Lower lobe of right lung (tissue), 2 donors: ENCODE data around the gene SEC63. TPM values are rescaled to one million over a fixed set of nuclear protein-coding genes. Genes with fewer than 3 reads are reported as not detected.
"Not testable (repeated sequence)": the region's sequence is repeated elsewhere in the genome, so short reads cannot be mapped to it uniquely, and the experiment has no call there.

Experiments
- ATAC-seq, 2 donors: fragments of 200-7000 bp; cut with Tn5 transposase; one replicate each; pipeline ENCODE4 v1.9.1; 2020 to 2022; ENCODE audit warnings: mild to moderate bottlenecking in 2 of 2, moderate library complexity in 2 of 2
- DNase-seq: peaks from one replicate; pipeline ENCODE4 v3.0.0-alpha.2; 2020
- H3K27ac ChIP-seq: fragments of 200-600 bp; one replicate; pipeline ENCODE4 v1.8.0; 2022
- H3K27me3 ChIP-seq: fragments of 200-600 bp; one replicate; pipeline ENCODE4 v1.8.0; 2022; ENCODE audit warnings: low read depth
- H3K36me3 ChIP-seq: fragments of 200-600 bp; one replicate; pipeline ENCODE4 v1.8.0; 2022; ENCODE audit warnings: mild to moderate bottlenecking
- H3K4me1 ChIP-seq: fragments of 200-600 bp; one replicate; pipeline ENCODE4 v1.8.0; 2022
- H3K4me3 ChIP-seq: fragments of 200-600 bp; one replicate; pipeline ENCODE4 v1.8.0; 2022; ENCODE audit warnings: mild to moderate bottlenecking
- H3K9me3 ChIP-seq: fragments of 200-600 bp; one replicate; pipeline ENCODE4 v1.8.0; 2022
- intact Hi-C: fragments of 100-400 bp; cut with DNase I; formaldehyde crosslinking; loops from one replicate; pipeline ENCODE4 v1.11.0; 2022
- total RNA-seq: library from RNA; stranded (reverse); fragmentation: NEBNext Ultra II Directional; extraction: Animal tissue kit (Norgen Biotek cat#: 25700); gene quantifications from one replicate; pipeline ENCODE4 v1.2.1, GENCODE V29; 2021
- TF ChIP-seq, protein P1 (sequence below): fragments of 200-600 bp; IDR thresholded peaks from one replicate; pipeline ENCODE4 v1.8.0; 2022; ENCODE audit warnings: antibody characterized with exemption, mild to moderate bottlenecking
- donor health status: DM: no; HTN: yes; CAD: no; lungs with severe emphysema.

Gene SEC63
- total RNA-seq, 1 donor from 2014 or later, result 96.5 TPM

DNA sequence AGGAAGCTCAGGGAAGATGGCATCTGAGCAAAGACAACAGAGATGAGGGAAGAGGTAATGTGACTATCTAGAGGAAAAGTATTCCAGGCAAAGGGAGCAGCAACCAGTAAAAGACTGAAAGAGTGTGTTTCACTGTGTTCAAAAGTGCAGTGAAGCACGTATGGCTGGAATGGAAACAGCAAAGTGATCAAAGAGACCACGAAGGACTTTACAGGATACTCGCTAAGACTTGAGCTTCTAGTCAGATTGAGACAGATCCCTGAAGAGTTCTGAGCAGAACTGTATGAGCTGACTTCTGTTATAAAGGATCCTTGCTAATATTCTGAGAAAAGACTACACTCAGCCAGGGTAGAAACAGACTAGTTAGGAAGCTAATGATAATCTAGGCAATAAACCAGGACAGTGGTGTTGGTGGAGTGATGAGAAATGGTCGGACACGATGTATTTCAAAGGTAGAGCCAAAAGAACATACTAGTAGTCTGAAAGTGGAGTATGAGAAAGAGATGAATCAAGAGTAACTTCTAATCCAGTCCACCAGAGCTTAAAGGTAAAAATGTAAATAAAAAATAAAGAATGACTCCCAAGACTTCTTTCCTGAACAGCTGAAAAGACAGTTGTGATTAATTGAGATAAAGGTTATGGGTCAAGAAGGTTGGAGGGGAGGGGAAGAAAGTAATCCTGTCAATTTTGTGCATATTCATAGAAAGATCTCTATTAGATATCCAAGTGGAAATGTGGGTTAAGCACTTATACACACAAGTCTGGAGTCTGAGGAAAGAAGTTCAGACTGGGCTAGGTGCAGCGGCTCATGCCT is 14.2 kb downstream of the SEC63 start:
- Histone ChIP-seq H3K27me3 (no peaks in the 10 kb centered on the region), H3K27ac (no peak overlapping the region), H3K36me3 (no peaks in the 10 kb centered on the region), H3K9me3 (no peaks in the 10 kb centered on the region), H3K4me1 (peaks cover 41% of the 10 kb centered on the region), H3K4me3 (no peak overlapping the region)
- ATAC-seq (no peak), DNase-seq (no peak)
- intact Hi-C loops, result no loop called here
- TF ChIP-seq, protein P1, sequence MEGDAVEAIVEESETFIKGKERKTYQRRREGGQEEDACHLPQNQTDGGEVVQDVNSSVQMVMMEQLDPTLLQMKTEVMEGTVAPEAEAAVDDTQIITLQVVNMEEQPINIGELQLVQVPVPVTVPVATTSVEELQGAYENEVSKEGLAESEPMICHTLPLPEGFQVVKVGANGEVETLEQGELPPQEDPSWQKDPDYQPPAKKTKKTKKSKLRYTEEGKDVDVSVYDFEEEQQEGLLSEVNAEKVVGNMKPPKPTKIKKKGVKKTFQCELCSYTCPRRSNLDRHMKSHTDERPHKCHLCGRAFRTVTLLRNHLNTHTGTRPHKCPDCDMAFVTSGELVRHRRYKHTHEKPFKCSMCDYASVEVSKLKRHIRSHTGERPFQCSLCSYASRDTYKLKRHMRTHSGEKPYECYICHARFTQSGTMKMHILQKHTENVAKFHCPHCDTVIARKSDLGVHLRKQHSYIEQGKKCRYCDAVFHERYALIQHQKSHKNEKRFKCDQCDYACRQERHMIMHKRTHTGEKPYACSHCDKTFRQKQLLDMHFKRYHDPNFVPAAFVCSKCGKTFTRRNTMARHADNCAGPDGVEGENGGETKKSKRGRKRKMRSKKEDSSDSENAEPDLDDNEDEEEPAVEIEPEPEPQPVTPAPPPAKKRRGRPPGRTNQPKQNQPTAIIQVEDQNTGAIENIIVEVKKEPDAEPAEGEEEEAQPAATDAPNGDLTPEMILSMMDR, result no peak

DNA sequence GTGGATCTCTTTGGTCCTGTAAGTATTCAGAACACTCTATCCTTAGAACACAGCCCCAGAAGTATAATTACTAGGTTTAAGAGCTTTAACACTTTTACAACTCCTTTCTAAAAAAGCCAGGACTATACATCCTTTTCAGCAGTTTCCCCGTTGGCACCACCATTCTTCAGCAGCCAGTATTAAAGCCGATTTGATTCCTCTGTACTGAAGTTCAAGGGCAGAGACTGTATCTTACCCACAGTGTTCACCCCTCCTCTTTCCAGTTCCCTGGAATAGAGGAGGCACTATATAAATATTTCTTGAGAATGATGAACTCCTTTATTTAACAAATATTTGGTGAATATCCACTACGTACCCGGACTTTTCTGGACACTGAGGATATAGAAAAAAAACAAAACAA is 15.9 kb downstream of the SEC63 start:
- no peaks in the 10 kb centered on the region for H3K27me3 ChIP-seq
- no peaks in the 10 kb centered on the region for H3K36me3 ChIP-seq
- TF ChIP-seq, protein P1, result no peak
- intact Hi-C loops, result no loop called here
- no peak for ATAC-seq
- no peaks in the 10 kb centered on the region for H3K9me3 ChIP-seq
- H3K4me3 ChIP-seq, result no peak overlapping the region
- peaks cover 45% of the 10 kb centered on the region for H3K4me1 ChIP-seq
- DNase-seq, result no peak
- no peak overlapping the region for H3K27ac ChIP-seq

DNA sequence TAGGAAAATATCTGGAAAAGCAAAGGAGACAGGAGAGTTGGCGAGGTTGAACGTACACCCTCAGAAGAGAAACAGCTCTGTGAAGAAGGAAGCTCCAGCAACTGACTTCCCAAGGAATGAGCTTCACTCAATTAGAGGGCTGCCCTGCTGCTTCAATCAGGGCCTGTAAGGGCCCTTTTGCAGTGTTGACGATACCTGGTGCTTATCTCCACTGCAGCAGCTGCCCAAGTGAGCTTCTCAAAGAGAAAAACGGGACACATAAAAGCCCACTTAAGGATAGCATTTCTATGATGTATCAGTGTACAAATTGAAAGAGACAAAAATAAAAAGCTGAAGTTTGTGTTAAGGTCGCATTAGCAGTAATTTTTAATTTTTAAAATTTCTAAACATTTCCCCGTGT is 16.4 kb downstream of the SEC63 start:
- TF ChIP-seq, protein P1, result no peak
- intact Hi-C loops, result no loop called here
- Histone ChIP-seq H3K27ac (no peak overlapping the region), H3K4me1 (peaks cover 45% of the 10 kb centered on the region), H3K9me3 (no peaks in the 10 kb centered on the region), H3K4me3 (no peak overlapping the region), H3K27me3 (no peaks in the 10 kb centered on the region), H3K36me3 (no peaks in the 10 kb centered on the region)
- DNase-seq, result no peak
- ATAC-seq, result peak in 1 of 2 donors; percentile 71

DNA sequence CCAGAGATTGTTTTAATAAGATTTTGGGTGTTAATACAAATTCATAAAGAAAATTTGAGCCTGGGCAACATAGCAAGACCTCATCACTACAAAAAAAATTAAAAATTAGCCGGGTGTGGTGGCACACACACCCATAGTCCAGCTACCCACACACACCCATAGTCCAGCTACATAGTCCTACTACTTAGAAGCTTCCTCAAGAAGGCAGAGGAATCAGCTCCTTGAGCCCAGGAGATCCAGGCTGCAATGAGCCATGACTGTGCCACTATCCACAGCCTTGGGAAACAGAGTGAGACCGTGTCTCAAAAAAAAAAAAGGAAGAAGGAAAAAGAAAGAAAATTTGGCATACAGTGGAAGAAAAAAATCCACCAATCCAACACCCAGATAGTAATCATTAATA is 16.8 kb downstream of the SEC63 start:
- Histone ChIP-seq H3K27me3 (no peaks in the 10 kb centered on the region), H3K27ac (no peak overlapping the region), H3K36me3 (no peaks in the 10 kb centered on the region), H3K4me3 (no peak overlapping the region), H3K9me3 (no peaks in the 10 kb centered on the region), H3K4me1 (peaks cover 45% of the 10 kb centered on the region)
- no peak for DNase-seq
- TF ChIP-seq, protein P1, result no peak
- intact Hi-C loops, result no loop called here
- ATAC-seq, result peak in 1 of 2 donors; percentile 54

DNA sequence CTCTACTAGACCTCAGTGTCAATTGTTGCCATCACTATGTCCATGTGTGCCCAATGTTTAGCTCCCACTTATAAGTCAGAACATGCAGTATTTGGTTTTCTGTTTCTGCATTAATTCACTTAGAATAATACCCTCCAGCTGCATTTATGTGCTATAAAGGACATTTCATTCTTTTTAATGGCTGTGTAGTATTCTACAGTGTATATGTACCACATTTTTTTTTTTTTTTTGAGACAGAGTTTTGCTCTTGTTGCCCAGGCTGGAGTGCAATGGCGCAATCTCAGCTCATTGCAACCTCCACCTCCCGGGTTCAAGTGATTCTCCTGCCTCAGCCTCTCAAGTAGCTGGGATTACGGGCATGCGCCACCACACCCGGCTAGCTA is 21.1 kb downstream of the SEC63 start:
- H3K27me3 ChIP-seq, H3K4me3 ChIP-seq, H3K36me3 ChIP-seq, ATAC-seq, DNase-seq, H3K27ac ChIP-seq, intact Hi-C loops, H3K9me3 ChIP-seq: not testable (repeated sequence)
- H3K4me1 ChIP-seq, result peaks cover 24% of the 10 kb centered on the region

DNA sequence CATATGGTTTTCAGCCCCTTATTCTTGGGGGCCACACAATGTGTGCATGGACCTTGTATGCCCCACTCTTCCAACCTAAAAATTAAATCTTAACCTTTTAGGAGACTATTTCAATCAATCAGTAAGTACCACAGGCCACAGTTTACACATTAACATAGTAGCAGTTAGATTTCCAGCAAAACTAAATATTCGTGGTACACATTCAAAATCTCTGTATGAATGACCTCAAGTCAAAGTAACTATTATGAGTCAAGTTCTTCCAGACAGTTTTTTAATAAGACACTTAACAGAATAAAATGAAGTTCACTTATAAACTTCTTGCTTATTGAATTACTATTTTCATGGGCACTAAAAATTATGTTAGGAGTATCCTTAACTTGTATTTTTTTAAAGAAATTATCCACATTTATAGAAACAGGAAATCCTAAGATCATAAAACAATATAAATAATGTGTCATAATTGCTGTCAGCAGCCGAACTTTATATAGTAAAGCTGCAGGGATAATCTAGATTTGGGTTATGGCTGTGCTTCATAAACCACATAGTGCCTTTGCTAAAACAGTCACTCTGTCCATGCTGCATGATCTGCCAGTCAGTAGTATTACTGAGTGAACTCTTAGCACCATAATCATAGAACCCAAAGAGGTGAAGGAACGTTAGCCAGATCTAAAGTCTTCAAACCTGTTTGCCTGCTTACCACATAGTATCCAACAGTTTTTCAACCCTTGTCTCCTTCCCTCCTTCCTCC is 21.7 kb downstream of the SEC63 start:
- no peak for ATAC-seq
- Histone ChIP-seq H3K36me3 (no peaks in the 10 kb centered on the region), H3K27ac (no peak overlapping the region), H3K4me3 (no peak overlapping the region), H3K9me3 (no peaks in the 10 kb centered on the region), H3K4me1 (peaks cover 19% of the 10 kb centered on the region), H3K27me3 (no peaks in the 10 kb centered on the region)
- DNase-seq, result no peak
- TF ChIP-seq, protein P1, result no peak
- intact Hi-C loops, result no loop called here

DNA sequence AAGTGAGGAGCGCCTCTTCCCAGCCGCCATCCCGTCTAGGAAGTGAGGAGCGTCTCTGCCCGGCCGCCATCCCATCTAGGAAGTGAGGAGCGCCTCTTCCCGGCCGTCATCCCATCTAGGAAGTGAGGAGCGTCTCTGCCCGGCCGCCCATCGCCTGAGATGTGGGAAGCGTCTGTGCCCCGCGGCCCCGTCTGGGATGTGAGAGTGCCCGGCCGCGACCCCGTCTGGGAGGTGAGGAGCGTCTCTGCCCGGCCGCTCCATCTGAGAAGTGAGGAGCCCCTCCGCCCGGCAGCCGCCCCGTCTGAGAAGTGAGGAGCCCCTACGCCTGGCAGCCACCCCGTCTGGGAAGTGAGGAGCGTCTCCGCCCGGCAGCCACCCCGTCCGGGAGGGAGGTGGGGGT is 23.8 kb downstream of the SEC63 start:
- DNase-seq, H3K27ac ChIP-seq, H3K4me1 ChIP-seq, H3K36me3 ChIP-seq, H3K4me3 ChIP-seq, intact Hi-C loops, H3K27me3 ChIP-seq, ATAC-seq, H3K9me3 ChIP-seq: not testable (repeated sequence)
